HG02981 (cell line): ENCODE results near the gene ABCB10.
"Not testable (repeated sequence)": the region's sequence is repeated elsewhere in the genome, so short reads cannot be mapped to it uniquely, and the experiment has no call there.

Source experiments
- ATAC-seq: cut with Tn5 transposase; IDR thresholded peaks from one replicate; pipeline ENCODE4 v1.9.1; 2021; ENCODE audit warnings: mild to moderate bottlenecking, moderate library complexity; ENCODE audit not compliant: unreplicated experiment

The ABCB10 gene

GRCh38 chr1:229574679-229575442 lies 16.4 kb upstream of the ABCB10 start:
- no peak for ATAC-seq

- ATAC-seq = no peak
Measured at GRCh38 chr1:229572286-229572685, 13.8 kb upstream of the ABCB10 start.

GRCh38 chr1:229570891-229571516 lies 12.5 kb upstream of the ABCB10 start:
- no peak for ATAC-seq

- no peak for ATAC-seq
Measured at GRCh38 chr1:229570305-229570704, 11.8 kb upstream of the ABCB10 start.

GRCh38 chr1:229567109-229567868 lies 8.8 kb upstream of the ABCB10 start:
- no peak for ATAC-seq

GRCh38 chr1:229563701-229564100 lies 5.2 kb upstream of the ABCB10 start:
- no peak for ATAC-seq

- no peak for ATAC-seq
Measured at GRCh38 chr1:229563241-229563640, 4.7 kb upstream of the ABCB10 start.

GRCh38 chr1:229562686-229563085 lies 4.2 kb upstream of the ABCB10 start:
- no peak for ATAC-seq

GRCh38 chr1:229561141-229561540 lies 2.6 kb upstream of the ABCB10 start:
- no peak for ATAC-seq

- ATAC-seq = not testable (repeated sequence)
Measured at GRCh38 chr1:229560124-229560523, 1.6 kb upstream of the ABCB10 start.

GRCh38 chr1:229559336-229559801 lies 862 bp upstream of the ABCB10 start:
- not testable (repeated sequence) for ATAC-seq

GRCh38 chr1:229557913-229558414 lies 543 bp downstream of the ABCB10 start:
- peak; percentile 31 for ATAC-seq

- peak; percentile 21 for ATAC-seq
Measured at GRCh38 chr1:229557200-229557850, 1.2 kb downstream of the ABCB10 start.

GRCh38 chr1:229554886-229555621 lies 3.5 kb downstream of the ABCB10 start:
- no peak for ATAC-seq

GRCh38 chr1:229553621-229554130 lies 4.8 kb downstream of the ABCB10 start:
- no peak for ATAC-seq

- no peak for ATAC-seq
Measured at GRCh38 chr1:229552732-229553131, 5.8 kb downstream of the ABCB10 start.

GRCh38 chr1:229550812-229551567 lies 7.5 kb downstream of the ABCB10 start:
- ATAC-seq = no peak

- no peak for ATAC-seq
Measured at GRCh38 chr1:229547542-229547941, 11.0 kb downstream of the ABCB10 start.

- ATAC-seq = no peak
Measured at GRCh38 chr1:229544587-229544986, 13.9 kb downstream of the ABCB10 start.
